Right lobe of liver (tissue), 4 donors: ENCODE measurements around the gene ZBTB47.

Experiments used
- POLR2A ChIP-seq: fragments of 450-650 bp; IDR thresholded peaks from one replicate; pipeline ENCODE4 v1.6.1; 2017; ENCODE audit warnings: antibody characterized with exemption, mild to moderate bottlenecking
- TF ChIP-seq, protein P1 (sequence below), 4 donors: fragments of 200-600 bp in 3 of 4; fragments of 450-650 bp in 1 of 4; IDR thresholded peaks; one replicate each; pipeline versions ENCODE4 v1.5.1 to v1.8.0; 2016 to 2022; ENCODE audit warnings: antibody characterized with exemption in 4 of 4, mild to moderate bottlenecking in 2 of 4
- donor health status: DM: no; HTN: no; CAD: no.
- donor health status: DM: no; HTN: no; CAD: no.
- donor health status: DM: no; HTN: yes; CAD: no.

DNA sequence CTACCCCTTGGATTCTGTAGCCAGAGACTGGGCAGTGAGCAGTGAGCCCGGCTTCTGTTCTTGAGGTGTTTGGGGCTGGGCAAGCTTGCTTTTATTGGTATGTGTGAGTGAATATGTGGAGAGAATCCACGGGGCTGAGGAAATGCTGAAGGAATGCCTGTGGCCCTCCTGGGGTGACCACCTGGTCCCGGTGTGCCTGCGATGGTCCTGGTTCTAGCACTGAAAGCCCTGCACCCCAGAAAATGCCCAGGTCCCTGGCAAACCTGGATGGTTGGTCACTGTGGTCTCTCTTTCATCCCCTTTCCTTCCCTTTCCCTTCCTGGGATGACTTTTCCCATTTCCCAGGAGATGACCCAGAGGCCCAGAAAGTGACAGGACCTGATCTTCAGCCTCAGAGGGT, 4.2 kb downstream of the ZBTB47 start:
- TF ChIP-seq, protein P1, sequence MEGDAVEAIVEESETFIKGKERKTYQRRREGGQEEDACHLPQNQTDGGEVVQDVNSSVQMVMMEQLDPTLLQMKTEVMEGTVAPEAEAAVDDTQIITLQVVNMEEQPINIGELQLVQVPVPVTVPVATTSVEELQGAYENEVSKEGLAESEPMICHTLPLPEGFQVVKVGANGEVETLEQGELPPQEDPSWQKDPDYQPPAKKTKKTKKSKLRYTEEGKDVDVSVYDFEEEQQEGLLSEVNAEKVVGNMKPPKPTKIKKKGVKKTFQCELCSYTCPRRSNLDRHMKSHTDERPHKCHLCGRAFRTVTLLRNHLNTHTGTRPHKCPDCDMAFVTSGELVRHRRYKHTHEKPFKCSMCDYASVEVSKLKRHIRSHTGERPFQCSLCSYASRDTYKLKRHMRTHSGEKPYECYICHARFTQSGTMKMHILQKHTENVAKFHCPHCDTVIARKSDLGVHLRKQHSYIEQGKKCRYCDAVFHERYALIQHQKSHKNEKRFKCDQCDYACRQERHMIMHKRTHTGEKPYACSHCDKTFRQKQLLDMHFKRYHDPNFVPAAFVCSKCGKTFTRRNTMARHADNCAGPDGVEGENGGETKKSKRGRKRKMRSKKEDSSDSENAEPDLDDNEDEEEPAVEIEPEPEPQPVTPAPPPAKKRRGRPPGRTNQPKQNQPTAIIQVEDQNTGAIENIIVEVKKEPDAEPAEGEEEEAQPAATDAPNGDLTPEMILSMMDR (IDR thresholded peaks at IDR 0.05), result no peak
- TF ChIP-seq POLR2A, result no peak
